Naive thymus-derived CD4-positive, alpha-beta T cell (primary cell): ENCODE results near the gene LRRN2. TPM values are rescaled to one million over a fixed set of nuclear protein-coding genes. Genes with fewer than 3 reads are reported as not detected.

Experiments used
- ATAC-seq: fragments of 150-1000 bp; cut with Tn5 transposase; 2 replicates; pipeline ENCODE4 v1.10.0; 2021; ENCODE audit warnings: mild to moderate bottlenecking, moderate library complexity
- CTCF ChIA-PET: fragments of 350-600 bp; sonication (Branson Sonifier 250); formaldehyde crosslinking; loops from one replicate; lab custom pipeline; 2021; ENCODE audit warnings: antibody characterized with exemption; lab: Charles Lee
- POLR2A ChIA-PET: fragments of 350-600 bp; sonication (Branson Sonifier 250); formaldehyde crosslinking; loops from one replicate; lab custom pipeline; 2021; ENCODE audit warnings: antibody characterized with exemption, inconsistent platforms; lab: Charles Lee
- DNase-seq, 9 donors: peaks; one replicate each; pipeline versions ENCODE4 v3.0.0 to v3.0.0-alpha.2; 2020 to 2022; ENCODE audit warnings: mixed read lengths in 1 of 9
- H3K27ac ChIP-seq: one replicate; pipeline ENCODE4 v1.7.0; 2013; ENCODE audit warnings: mild to moderate bottlenecking, low read depth, low read length, moderate library complexity
- H3K27me3 ChIP-seq, 2 donors: one replicate each; pipeline ENCODE4 v1.7.0; 2013; ENCODE audit warnings: low read length in 2 of 2, mild to moderate bottlenecking in 2 of 2, moderate library complexity in 2 of 2; ENCODE audit not compliant: control insufficient read depth in 2 of 2, insufficient read depth in 2 of 2
- H3K36me3 ChIP-seq, 3 experiments: 1 replicate in 2 of 3; 2 replicates in 1 of 3; pipeline ENCODE4 v1.7.0; 2013; ENCODE audit warnings: low read length in 3 of 3, mild to moderate bottlenecking in 3 of 3, moderate library complexity in 1 of 3; ENCODE audit not compliant: insufficient read depth in 3 of 3, control insufficient read depth in 2 of 3
- H3K4me1 ChIP-seq, 2 donors: one replicate each; pipeline ENCODE4 v1.7.0; 2013; ENCODE audit warnings: low read length in 2 of 2, mild to moderate bottlenecking in 2 of 2, moderate library complexity in 1 of 2; ENCODE audit not compliant: control insufficient read depth in 2 of 2, insufficient read depth in 2 of 2
- H3K4me3 ChIP-seq: 2 replicates; pipeline ENCODE4 v1.7.0; 2013; ENCODE audit warnings: mild to moderate bottlenecking, low read length
- H3K9me3 ChIP-seq, 3 experiments: 1 replicate in 2 of 3; 2 replicates in 1 of 3; pipeline ENCODE4 v1.7.0; 2013; ENCODE audit warnings: low read length in 3 of 3; ENCODE audit not compliant: control insufficient read depth in 2 of 3
- H3K27ac Mint-ChIP-seq, 9 donors: one replicate each; pipeline ENCODE4 v1.8.0; 2020 to 2022; ENCODE audit warnings: mixed read lengths in 9 of 9, mild to moderate bottlenecking in 8 of 9, moderate library complexity in 5 of 9, inconsistent platforms in 2 of 9
- H3K27me3 Mint-ChIP-seq, 5 donors: one replicate each; pipeline ENCODE4 v1.8.0; 2021 to 2022; ENCODE audit warnings: mixed read lengths in 5 of 5, mild to moderate bottlenecking in 1 of 5
- H3K36me3 Mint-ChIP-seq, 5 donors: one replicate each; pipeline ENCODE4 v1.8.0; 2020 to 2022; ENCODE audit warnings: mixed read lengths in 5 of 5, mild to moderate bottlenecking in 3 of 5, inconsistent platforms in 1 of 5
- H3K4me1 Mint-ChIP-seq, 7 donors: one replicate each; pipeline ENCODE4 v1.8.0; 2020 to 2022; ENCODE audit warnings: mixed read lengths in 7 of 7, mild to moderate bottlenecking in 3 of 7, inconsistent platforms in 1 of 7
- H3K4me3 Mint-ChIP-seq, 10 donors: one replicate each; pipeline ENCODE4 v1.8.0; 2020 to 2022; ENCODE audit warnings: mild to moderate bottlenecking in 10 of 10, mixed read lengths in 10 of 10, moderate library complexity in 6 of 10, inconsistent platforms in 2 of 10
- H3K9me3 Mint-ChIP-seq, 11 donors: one replicate each; pipeline ENCODE4 v1.8.0; 2020 to 2022; ENCODE audit warnings: mixed read lengths in 11 of 11, mild to moderate bottlenecking in 4 of 11, inconsistent platforms in 1 of 11, moderate library complexity in 1 of 11
- intact Hi-C, 2 donors: fragments of 100-400 bp; cut with micrococcal nuclease; formaldehyde crosslinking; loops; one replicate each; pipeline ENCODE4 v1.15.1; 2023
- polyA plus RNA-seq, 2 donors: library from polyadenylated mRNA; unstranded; fragments of 300-500 nt; fragmentation: Illumina TruSeq; gene quantifications; one replicate each; pipeline ENCODE4 v1.2.3, GENCODE V29; 2021
- total RNA-seq, 6 experiments: library from RNA in 5 of 6; stranded (reverse) in 5 of 6; gene quantifications; 1 replicate in 5 of 6; 2 replicates in 1 of 6; pipeline ENCODE4 v1.2.3 and lab custom pipeline; 2021 to 2026

Gene LRRN2
- total and polyA plus RNA-seq, 7 experiments from 2014 or later, result 1.3 TPM; not detected in 6

DNA sequence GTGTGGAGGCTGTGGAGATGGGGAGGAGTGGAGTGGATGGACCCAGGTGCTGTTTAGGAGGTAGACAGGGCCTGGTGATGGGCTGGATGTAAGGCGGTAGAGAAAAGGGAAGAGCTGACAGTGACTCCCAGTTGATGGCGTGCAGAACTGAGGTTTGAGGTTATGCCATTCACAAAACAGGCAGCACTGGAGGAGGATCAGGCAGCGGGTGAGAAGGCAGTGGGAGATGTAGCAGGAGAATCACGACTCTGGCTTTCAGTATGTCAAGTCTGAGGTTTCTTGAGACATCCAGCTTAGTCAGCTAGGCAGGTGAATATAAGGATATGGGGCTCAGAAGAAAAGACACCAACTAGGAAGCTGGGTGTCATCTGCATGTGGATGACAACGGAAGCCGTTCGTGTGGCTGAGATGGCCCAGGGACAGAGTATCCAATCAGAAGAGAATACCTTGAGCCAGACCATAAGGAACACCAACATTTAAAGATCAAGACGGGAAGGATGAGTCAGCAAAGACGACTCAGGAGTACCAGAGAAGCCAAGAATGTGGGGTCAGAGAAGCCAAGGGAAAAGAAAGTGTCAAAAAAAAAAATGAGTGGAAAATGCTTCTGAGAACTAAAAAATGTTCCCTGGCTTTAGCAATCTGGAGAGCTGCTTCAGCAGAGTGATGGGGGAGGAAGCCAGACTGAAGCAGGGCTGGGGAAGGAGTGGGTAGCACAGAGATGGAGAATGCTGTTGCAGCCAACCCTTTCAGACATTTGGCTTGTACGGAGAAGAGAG, 15.2 kb downstream of the LRRN2 start:
- no peaks in the 10 kb centered on the region for H3K4me1 Mint-ChIP-seq
- ChIA-PET CTCF (interaction anchor here (0.6 kb wide), 1 partner anchor 55 kb away, joined by 3 read pairs; no protein-coding TSS in a partner anchor), POLR2A (no interaction called here)

DNA sequence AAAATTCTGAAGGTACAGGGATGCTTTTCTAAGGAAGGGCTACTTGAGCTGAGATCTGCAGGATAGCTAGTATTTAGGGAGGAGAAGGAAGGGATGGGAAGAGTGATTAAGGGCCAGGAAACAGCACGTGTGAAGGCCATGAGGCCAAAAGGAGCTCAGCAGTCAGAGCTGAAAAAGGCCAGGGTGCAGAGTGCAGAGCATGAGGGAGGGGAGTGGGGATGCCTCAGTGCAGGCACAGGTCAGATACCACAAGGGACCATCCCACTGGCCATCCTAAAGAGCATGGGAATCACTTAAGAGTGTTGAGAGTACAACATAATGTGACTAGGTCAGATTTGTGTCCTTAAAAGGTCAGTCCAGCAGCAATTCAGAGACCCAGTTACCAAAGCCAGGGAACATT, 16.0 kb downstream of the LRRN2 start:
- ChIA-PET CTCF (no interaction called here), POLR2A (no interaction called here)
- ATAC-seq (no peak), DNase-seq (no peak)
- Mint-ChIP-seq H3K27ac (no peak overlapping the region), H3K9me3 (no peaks in the 10 kb centered on the region), H3K4me1 (peaks cover 0 to 1% (median 0%) of the 10 kb centered on the region in 7 donors), H3K4me3 (no peak overlapping the region), H3K36me3 (no peaks in the 10 kb centered on the region), H3K27me3 (peaks cover 0 to 12% (median 5%) of the 10 kb centered on the region in 5 donors)
- Histone ChIP-seq H3K4me1 (no peaks in the 10 kb centered on the region), H3K9me3 (no peaks in the 10 kb centered on the region), H3K27me3 (no peaks in the 10 kb centered on the region), H3K4me3 (no peak overlapping the region), H3K36me3 (no peaks in the 10 kb centered on the region), H3K27ac (no peak overlapping the region)
- intact Hi-C loops, result no loop called here

More for the DNA sequence above, 15.2 kb downstream of the LRRN2 start:
- no peaks in the 10 kb centered on the region for H3K9me3 ChIP-seq
- ATAC-seq, result no peak
- no peak overlapping the region for H3K27ac Mint-ChIP-seq
- no peaks in the 10 kb centered on the region for H3K27me3 ChIP-seq
- DNase-seq, result no peak
- no peaks in the 10 kb centered on the region for H3K4me1 ChIP-seq
- H3K4me3 ChIP-seq, result no peak overlapping the region
- intact Hi-C loops, result no loop called here
- no peaks in the 10 kb centered on the region for H3K36me3 ChIP-seq
- peaks cover 0 to 8% (median 2%) of the 10 kb centered on the region in 5 donors for H3K27me3 Mint-ChIP-seq
- no peaks in the 10 kb centered on the region for H3K36me3 Mint-ChIP-seq
- H3K27ac ChIP-seq, result no peak overlapping the region
- H3K9me3 Mint-ChIP-seq, result no peaks in the 10 kb centered on the region
- H3K4me3 Mint-ChIP-seq, result no peak overlapping the region

DNA sequence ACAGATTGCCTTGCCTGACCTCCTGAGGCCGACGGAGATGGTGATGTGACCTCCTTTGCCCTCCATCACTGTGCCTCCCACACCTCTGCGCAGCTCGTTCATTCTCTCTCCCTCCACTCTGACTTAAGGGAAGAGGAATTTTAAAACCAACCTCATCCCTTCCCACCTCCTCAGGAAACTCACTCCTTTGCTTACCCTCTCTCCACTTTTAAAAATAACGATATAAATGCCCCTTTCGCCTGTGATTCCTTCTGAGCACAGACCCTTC, 21.2 kb downstream of the LRRN2 start:
- Mint-ChIP-seq H3K27me3 (peaks cover 0 to 17% (median 11%) of the 10 kb centered on the region in 5 donors), H3K9me3 (no peaks in the 10 kb centered on the region), H3K27ac (no peak overlapping the region), H3K36me3 (no peaks in the 10 kb centered on the region), H3K4me3 (no peak overlapping the region), H3K4me1 (peaks cover 0 to 3% (median 0%) of the 10 kb centered on the region in 7 donors)
- ChIA-PET POLR2A (no interaction called here), CTCF (no interaction called here)
- Histone ChIP-seq H3K27me3 (no peaks in the 10 kb centered on the region), H3K36me3 (no peaks in the 10 kb centered on the region), H3K4me1 (no peaks in the 10 kb centered on the region), H3K9me3 (no peaks in the 10 kb centered on the region), H3K27ac (no peak overlapping the region), H3K4me3 (no peak overlapping the region)
- no peak for DNase-seq
- intact Hi-C loops, result no loop called here
- no peak for ATAC-seq

DNA sequence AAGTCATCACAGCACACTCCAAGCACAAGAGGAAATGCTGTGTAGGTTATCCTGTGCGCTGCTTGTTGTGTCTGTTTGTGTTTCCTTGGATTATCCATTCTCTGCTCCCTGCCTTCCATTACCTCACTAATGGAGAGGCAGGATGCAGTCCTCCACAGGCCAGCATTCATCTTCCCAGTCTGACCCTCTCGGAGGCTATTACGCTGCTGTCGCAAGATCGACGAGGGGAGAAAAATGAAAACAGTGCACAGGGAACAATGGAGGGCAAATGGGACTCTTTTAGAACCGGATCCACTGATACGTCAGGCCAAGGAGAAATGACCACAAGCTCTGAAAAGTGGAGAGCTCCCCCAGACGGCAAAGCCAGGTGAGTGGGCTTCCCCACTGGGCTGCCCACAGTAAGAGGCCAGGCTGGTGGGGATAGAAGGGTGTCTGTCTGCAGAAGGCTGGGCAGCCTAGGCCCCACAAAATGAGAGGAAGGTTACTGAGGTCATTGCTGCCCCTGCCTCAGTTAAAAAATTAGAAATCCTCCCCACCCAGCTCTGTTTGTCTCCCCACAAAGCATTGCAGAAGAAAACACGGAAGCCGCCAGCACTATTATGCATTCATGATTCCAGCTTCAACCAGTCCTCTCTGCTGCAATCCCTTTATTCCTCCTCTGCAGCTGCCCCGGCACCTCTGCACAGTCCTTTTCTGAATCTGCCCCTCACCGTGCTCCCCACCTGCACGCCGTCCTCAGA, 21.7 kb downstream of the LRRN2 start:
- Histone ChIP-seq H3K27me3 (no peaks in the 10 kb centered on the region), H3K27ac (no peak overlapping the region), H3K4me3 (no peak overlapping the region), H3K4me1 (no peaks in the 10 kb centered on the region), H3K36me3 (no peaks in the 10 kb centered on the region), H3K9me3 (no peaks in the 10 kb centered on the region)
- Mint-ChIP-seq H3K4me3 (no peak overlapping the region), H3K27ac (peak overlapping the region in 1 of 9 donors; percentile 28), H3K36me3 (no peaks in the 10 kb centered on the region), H3K9me3 (no peaks in the 10 kb centered on the region), H3K4me1 (peaks cover 0 to 3% (median 0%) of the 10 kb centered on the region in 7 donors), H3K27me3 (peaks cover 0 to 19% (median 11%) of the 10 kb centered on the region in 5 donors)
- CTCF ChIA-PET, result no interaction called here
- ATAC-seq (no peak), DNase-seq (no peak)
- intact Hi-C loops, result no loop called here
- POLR2A ChIA-PET, result no interaction called here

DNA sequence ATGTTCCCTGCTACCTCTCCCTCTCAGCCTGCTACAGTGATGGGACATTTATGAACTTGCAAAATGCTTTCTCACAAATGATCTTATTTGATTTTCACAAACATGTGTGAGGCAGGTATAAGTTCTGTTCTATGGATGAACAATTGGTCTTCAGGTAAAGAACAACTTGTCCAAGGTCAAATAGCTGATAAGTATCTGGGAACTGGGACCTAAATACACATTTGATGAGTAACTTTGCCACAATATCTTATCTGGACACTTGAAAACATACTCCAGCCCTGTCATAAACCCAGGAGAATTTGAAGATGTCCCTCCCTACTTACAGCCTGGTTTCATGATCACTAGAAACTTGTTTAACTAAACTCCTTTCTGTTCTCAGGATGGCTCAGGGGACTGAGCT, 23.0 kb downstream of the LRRN2 start:
- Mint-ChIP-seq H3K27ac (no peak overlapping the region), H3K4me1 (peaks cover 0 to 3% (median 0%) of the 10 kb centered on the region in 7 donors), H3K4me3 (no peak overlapping the region), H3K36me3 (no peaks in the 10 kb centered on the region), H3K27me3 (peaks cover 0 to 20% (median 7%) of the 10 kb centered on the region in 5 donors), H3K9me3 (no peaks in the 10 kb centered on the region)
- CTCF ChIA-PET, result no interaction called here
- Histone ChIP-seq H3K27ac (no peak overlapping the region), H3K4me1 (no peaks in the 10 kb centered on the region), H3K4me3 (no peak overlapping the region), H3K27me3 (no peaks in the 10 kb centered on the region), H3K9me3 (no peaks in the 10 kb centered on the region), H3K36me3 (no peaks in the 10 kb centered on the region)
- DNase-seq, result no peak
- POLR2A ChIA-PET, result no interaction called here
- no peak for ATAC-seq
- intact Hi-C loops, result no loop called here

DNA sequence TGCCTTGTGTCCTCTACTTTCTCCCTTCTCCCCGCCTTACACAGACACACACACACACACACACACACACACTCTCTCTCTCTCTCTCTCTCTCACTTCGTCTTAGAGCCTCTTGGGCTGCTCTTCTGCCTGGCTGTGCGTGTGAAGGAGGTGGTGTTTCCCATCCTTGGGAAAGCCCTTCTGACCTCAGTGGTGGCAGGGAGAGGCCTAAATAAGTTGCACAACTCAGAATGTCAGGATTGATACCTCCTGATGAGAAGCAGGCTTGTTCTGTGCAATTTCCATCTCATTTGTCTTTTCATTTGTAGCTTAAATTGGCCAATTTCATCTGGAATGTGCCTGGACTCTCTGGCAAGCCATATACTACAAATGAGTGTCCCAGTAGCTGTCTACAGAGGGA, 25.0 kb downstream of the LRRN2 start:
- Histone ChIP-seq H3K27me3 (no peaks in the 10 kb centered on the region), H3K4me1 (no peaks in the 10 kb centered on the region), H3K4me3 (no peak overlapping the region), H3K27ac (no peak overlapping the region), H3K9me3 (no peaks in the 10 kb centered on the region), H3K36me3 (no peaks in the 10 kb centered on the region)
- Mint-ChIP-seq H3K9me3 (no peaks in the 10 kb centered on the region), H3K27ac (no peak overlapping the region), H3K4me3 (no peak overlapping the region), H3K27me3 (peaks cover 0 to 20% (median 14%) of the 10 kb centered on the region in 5 donors), H3K36me3 (no peaks in the 10 kb centered on the region), H3K4me1 (peaks cover 0 to 3% (median 0%) of the 10 kb centered on the region in 7 donors)
- CTCF ChIA-PET, result no interaction called here
- POLR2A ChIA-PET, result no interaction called here
- ATAC-seq (no peak), DNase-seq (no peak)
- intact Hi-C loops, result no loop called here
